HG03135 (cell line): ENCODE results near the gene RGS7.
"Not testable (repeated sequence)": the region's sequence is repeated elsewhere in the genome, so short reads cannot be mapped to it uniquely, and the experiment has no call there.

Experiments
- ATAC-seq: cut with Tn5 transposase; IDR thresholded peaks from one replicate; pipeline ENCODE4 v1.9.1; 2021; ENCODE audit warnings: mild to moderate bottlenecking, moderate library complexity; ENCODE audit not compliant: unreplicated experiment

The RGS7 gene

DNA sequence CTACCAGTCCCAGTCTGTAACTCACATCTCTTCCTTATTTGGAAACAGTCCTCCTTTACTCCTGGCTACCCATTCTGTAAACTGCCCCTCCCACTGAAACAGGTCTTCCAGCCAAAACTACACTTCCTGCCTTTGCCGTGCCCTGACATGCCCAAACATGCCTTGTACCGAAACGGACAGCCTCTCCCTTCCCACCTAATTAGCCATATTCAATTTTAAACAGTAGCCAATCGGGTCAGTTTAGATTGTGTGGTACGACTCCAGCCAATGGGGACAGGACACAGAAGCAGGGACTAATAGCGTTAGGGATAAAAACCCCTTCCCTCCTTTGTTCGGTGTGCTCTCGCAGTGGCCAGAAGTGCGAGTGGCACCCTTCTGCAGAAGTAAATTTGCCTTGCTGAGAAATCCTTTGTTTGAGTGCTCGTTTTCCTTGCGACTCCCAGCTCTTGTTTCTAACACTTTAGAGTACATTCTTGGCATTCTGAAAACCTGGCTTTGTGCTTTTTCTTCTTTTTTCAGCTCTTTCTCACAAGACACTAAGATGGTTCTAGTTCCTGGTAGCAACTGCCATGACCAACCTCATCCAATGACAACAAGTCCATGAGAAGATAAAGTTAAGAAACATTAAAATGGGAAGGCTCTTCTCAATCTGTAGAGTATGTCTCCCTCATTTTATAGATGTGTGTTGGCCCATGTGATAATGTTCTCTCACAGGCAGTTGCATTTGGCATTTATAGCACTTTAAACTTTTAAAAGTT is 419.9 kb downstream of the RGS7 start:
- no peak for ATAC-seq

- ATAC-seq: no peak
These were observed 421.1 kb downstream of the RGS7 start for GRCh38 chr1:240935920-240936319.

DNA sequence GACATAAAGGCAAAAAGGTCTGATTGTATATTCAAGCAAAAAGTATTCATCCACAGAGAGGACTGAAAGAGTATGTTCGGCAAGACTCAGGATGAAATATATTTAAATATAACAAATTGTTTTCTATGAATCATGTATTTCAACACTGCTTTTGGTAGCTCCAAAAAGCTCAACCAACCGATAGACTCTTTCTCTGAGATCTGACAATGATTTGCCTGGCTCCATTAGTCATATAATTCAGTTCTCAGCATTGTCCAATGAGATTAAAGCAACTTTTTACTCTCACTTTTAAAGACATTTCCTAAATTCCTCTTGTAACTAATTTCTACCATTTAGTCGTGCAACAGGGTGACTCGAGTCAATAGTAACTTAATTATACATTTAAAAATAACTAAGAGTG is 426.0 kb downstream of the RGS7 start:
- no peak for ATAC-seq

DNA sequence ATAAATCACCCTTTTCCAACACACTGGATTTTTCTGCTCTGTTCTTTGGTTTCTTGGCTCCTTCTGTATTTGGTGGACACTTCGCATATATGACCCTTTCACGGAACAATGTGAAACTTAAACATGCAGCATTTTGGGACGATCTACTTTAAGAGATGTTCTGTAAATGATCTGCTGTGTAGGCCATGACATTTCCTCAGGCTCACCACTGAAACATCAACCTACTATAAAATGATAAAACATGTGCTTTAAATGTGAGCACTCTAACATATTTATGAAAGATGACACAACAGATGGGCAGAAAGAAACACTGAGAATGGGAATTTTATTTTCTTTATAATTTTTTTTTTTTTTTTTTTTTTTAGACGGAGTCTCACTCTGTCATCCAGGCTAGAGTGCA is 428.7 kb downstream of the RGS7 start:
- no peak for ATAC-seq

- no peak for ATAC-seq
These were observed 429.2 kb downstream of the RGS7 start for GRCh38 chr1:240927821-240928220.

DNA sequence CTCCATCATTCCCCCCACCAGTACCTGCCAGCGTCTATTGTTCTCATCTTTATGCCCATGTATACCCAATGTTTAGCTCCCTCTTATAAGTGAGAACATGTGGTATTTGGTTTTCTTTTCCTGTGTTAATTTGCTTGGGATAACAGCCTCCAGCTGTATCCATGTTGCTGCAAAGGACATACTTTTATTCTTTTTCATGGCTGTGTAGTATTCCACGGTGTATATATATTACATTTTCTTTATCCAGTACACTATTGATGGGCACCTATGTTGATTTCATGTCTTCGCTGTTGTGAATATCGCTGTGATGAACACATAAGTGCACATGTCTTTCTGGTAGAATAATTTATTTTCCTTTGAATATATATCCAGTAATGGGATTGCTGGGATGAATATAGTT is 431.7 kb downstream of the RGS7 start:
- no peak for ATAC-seq

GRCh38 chr1:240917976-240918375 is 439.0 kb downstream of the RGS7 start:
- ATAC-seq: no peak

- ATAC-seq: no peak
These were observed 442.5 kb downstream of the RGS7 start for GRCh38 chr1:240914506-240914905.

GRCh38 chr1:240912821-240913220 is 444.2 kb downstream of the RGS7 start:
- no peak for ATAC-seq

DNA sequence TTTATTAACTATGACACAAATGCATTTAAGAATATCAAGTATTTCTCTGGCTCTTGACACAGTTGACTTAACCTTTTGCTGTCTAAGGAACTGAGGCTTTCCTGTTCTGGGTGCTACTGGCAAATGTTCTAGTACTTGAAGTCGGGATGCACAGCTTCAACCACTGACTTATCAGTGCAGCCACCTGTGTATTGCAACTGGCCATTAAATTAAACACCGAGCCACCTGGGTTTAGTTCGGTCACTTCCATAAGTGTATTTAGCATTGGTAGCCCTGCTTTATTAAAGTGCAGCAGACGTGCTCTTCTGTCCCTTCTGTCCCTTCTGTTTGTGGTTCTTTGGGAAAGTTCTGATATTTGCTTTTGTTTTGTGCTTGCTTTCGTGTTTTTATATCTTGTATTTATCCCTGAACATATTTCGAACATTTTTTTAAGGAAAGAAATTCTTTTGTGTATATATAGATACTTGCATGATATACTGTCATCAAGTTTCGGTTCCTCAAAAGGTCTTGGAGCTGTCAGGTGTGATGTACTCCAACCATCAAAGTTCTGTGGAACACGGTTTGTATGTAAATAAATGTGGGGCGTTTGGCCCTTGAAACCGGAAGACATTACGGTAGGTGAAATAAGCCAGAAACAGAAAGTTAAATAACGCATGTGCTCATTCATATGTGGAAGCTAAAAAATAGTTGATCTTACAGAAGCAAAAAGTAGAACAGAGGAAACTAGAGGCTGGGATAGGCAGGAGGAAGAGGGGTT is 447.1 kb downstream of the RGS7 start:
- no peak for ATAC-seq

DNA sequence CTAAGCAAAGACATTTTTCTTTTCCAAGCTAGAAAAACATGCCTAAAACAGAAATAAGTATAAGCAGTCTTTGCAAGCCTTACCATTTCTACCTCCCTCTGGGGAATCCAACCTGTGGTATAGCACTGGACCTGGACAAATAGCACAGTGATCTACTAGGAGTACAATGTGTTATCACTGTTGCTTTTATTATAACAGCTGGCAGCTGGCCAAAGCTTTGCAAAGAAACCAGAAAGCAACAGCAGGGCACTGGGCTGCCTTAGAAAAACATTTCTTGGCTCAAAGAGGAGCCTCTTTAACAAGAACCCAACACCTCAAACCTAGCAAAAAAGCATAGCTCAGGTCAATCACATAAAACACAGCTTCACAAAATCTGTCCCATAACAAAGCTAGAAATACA is 450.5 kb downstream of the RGS7 start:
- no peak for ATAC-seq

GRCh38 chr1:240905225-240905765 is 451.7 kb downstream of the RGS7 start:
- no peak for ATAC-seq

- not testable (repeated sequence) for ATAC-seq
These were observed 461.6 kb downstream of the RGS7 start for GRCh38 chr1:240895424-240895823.

DNA sequence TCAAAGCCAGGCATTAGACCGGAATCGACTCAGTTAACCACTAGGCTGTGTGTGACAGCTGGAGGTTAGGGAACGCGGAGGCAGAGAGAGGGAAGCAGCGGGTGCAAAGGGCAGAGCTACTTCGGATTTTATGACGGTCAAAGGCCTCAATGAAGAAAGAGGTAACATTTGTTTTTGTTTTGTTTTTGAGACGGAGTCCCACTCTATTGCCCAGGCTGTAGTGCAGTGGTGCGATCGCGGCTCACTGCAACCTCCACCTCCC is 468.3 kb downstream of the RGS7 start:
- ATAC-seq: no peak

GRCh38 chr1:240888039-240888786 is 468.8 kb downstream of the RGS7 start:
- peak; percentile 71 for ATAC-seq

GRCh38 chr1:240883490-240883889 is 473.5 kb downstream of the RGS7 start:
- no peak for ATAC-seq

- ATAC-seq: not testable (repeated sequence)
These were observed 474.2 kb downstream of the RGS7 start for GRCh38 chr1:240882656-240883308.

GRCh38 chr1:240878631-240879030 is 478.4 kb downstream of the RGS7 start:
- no peak for ATAC-seq

- ATAC-seq: no peak
These were observed 479.4 kb downstream of the RGS7 start for GRCh38 chr1:240877605-240878004.

DNA sequence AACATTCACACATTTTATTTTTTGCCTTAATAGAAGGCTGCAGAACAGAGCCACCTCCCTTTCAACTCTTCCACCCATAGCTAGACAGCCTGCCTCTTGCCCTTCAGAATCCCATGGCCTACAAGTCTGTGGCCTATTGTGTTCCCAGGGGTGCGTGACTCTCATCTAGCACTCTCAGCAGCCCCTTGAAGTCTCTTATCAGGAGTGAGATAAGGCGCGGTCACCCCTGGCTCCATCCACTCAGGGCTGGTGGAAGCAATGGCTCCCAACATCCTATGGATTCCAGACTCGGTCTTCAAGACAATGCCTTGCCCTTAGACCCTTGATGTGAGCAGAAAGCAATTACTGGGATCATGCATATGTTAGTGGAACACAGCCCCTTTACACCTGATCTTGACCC is 480.9 kb downstream of the RGS7 start:
- no peak for ATAC-seq

DNA sequence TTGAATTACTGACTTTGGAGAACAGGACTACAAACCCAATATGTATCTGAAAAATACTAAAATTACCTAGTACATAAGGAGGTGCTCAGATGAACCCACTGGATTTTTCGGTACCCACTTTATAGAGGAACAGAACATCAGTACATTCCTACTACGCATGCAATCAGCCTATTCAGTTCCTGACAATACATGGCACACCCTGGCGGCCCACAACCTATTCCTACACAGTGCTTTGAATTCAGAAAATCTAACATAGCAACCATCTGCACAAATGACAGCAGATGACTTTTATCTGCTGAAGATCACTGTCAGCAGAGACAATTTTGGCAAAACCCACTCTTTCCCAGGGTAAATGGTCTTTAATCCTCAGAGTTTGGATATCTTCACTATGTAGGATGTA is 487.9 kb downstream of the RGS7 start:
- ATAC-seq: no peak
